Measurements from ENCODE around the gene SLC4A5. TPM values are rescaled to one million over a fixed set of nuclear protein-coding genes. Genes with fewer than 3 reads are reported as not detected.

The SLC4A5 gene
- total RNA-seq, 4 donors from 2014 or later: 3.2 to 30.4 (median 4.2) TPM

- no peak for DNase-seq (ENCODE audit: low spot score in 2 of 2)
- no peaks in the 10 kb centered on the region for H3K27me3 ChIP-seq
- WGBS: 46% methylated on average over 6 of the region's 6 CpGs
- no peaks in the 10 kb centered on the region for H3K4me1 ChIP-seq
- peaks cover 11% of the 10 kb centered on the region for H3K36me3 ChIP-seq
- H3K4me3 ChIP-seq: no peak overlapping the region
- TF ChIP-seq POLR2AphosphoS5 (IDR thresholded peaks at IDR 0.05) (no peak), CTCF (IDR thresholded peaks at IDR 0.05) (peak in 1 of 2 donors; percentile 12), EP300 (IDR thresholded peaks at IDR 0.05) (no peak), POLR2A (IDR thresholded peaks at IDR 0.05) (no peak)
- no peak overlapping the region for H3K27ac ChIP-seq
- H3K9me3 ChIP-seq: no peaks in the 10 kb centered on the region
These were observed 81.9 kb downstream of the SLC4A5 start for GRCh38 chr2:74261204-74261864.

GRCh38 chr2:74260495-74260894 is 82.7 kb downstream of the SLC4A5 start:
- no peak overlapping the region for H3K4me3 ChIP-seq
- TF ChIP-seq POLR2A (IDR thresholded peaks at IDR 0.05) (no peak), CTCF (IDR thresholded peaks at IDR 0.05) (no peak)
- peaks cover 11% of the 10 kb centered on the region for H3K36me3 ChIP-seq
- H3K4me1 ChIP-seq: no peaks in the 10 kb centered on the region
- H3K9me3 ChIP-seq: no peaks in the 10 kb centered on the region
- no peak for DNase-seq (ENCODE audit: low spot score in 2 of 2)
- no peaks in the 10 kb centered on the region for H3K27me3 ChIP-seq
- 87% methylated on average over 2 of the region's 2 CpGs for WGBS
- H3K27ac ChIP-seq: no peak overlapping the region

GRCh38 chr2:74259733-74260132 is 83.5 kb downstream of the SLC4A5 start:
- no peak for DNase-seq (ENCODE audit: low spot score in 2 of 2)
- Histone ChIP-seq H3K27me3 (no peaks in the 10 kb centered on the region), H3K9me3 (no peaks in the 10 kb centered on the region), H3K36me3 (peaks cover 11% of the 10 kb centered on the region), H3K4me3 (no peak overlapping the region), H3K4me1 (no peaks in the 10 kb centered on the region), H3K27ac (no peak overlapping the region)
- 76% methylated on average over 4 of the region's 4 CpGs for WGBS
- TF ChIP-seq POLR2A (IDR thresholded peaks at IDR 0.05) (no peak), EP300 (IDR thresholded peaks at IDR 0.05) (no peak), POLR2AphosphoS5 (IDR thresholded peaks at IDR 0.05) (no peak), CTCF (IDR thresholded peaks at IDR 0.05) (no peak)

- no peaks in the 10 kb centered on the region for H3K9me3 ChIP-seq
- H3K27me3 ChIP-seq: no peaks in the 10 kb centered on the region
- no peaks in the 10 kb centered on the region for H3K4me1 ChIP-seq
- no peak overlapping the region for H3K27ac ChIP-seq
- TF ChIP-seq POLR2AphosphoS5 (IDR thresholded peaks at IDR 0.05): no peak
- no peak for TF ChIP-seq CTCF (IDR thresholded peaks at IDR 0.05)
- no peak for TF ChIP-seq POLR2A (IDR thresholded peaks at IDR 0.05)
- TF ChIP-seq EP300 (IDR thresholded peaks at IDR 0.05): no peak
- no peak overlapping the region for H3K4me3 ChIP-seq
- DNase-seq (ENCODE audit: low spot score in 2 of 2): no peak
- peaks cover 11% of the 10 kb centered on the region for H3K36me3 ChIP-seq
- WGBS: 70% methylated on average over 3 of the region's 3 CpGs
These were observed 84.0 kb downstream of the SLC4A5 start for GRCh38 chr2:74259191-74259590.

- H3K4me3 ChIP-seq: no peak overlapping the region
- no peaks in the 10 kb centered on the region for H3K27me3 ChIP-seq
- WGBS: 89% methylated on average over 17 of the region's 18 CpGs
- H3K9me3 ChIP-seq: no peaks in the 10 kb centered on the region
- no peak for DNase-seq (ENCODE audit: low spot score in 2 of 2)
- TF ChIP-seq POLR2A (IDR thresholded peaks at IDR 0.05): no peak
- TF ChIP-seq CTCF (IDR thresholded peaks at IDR 0.05): no peak
- no peaks in the 10 kb centered on the region for H3K4me1 ChIP-seq
- no peak overlapping the region for H3K27ac ChIP-seq
- H3K36me3 ChIP-seq: peaks cover 11% of the 10 kb centered on the region
These were observed 87.5 kb downstream of the SLC4A5 start for GRCh38 chr2:74255660-74256213.
